ENCODE data around the gene POLL. TPM values are rescaled to one million over a fixed set of nuclear protein-coding genes. Genes with fewer than 3 reads are reported as not detected.

Gene POLL
- total and polyA plus RNA-seq, 2 of the 4 experiments (the other 2 are of a cell fraction): 6.3 to 23.7 TPM

DNA sequence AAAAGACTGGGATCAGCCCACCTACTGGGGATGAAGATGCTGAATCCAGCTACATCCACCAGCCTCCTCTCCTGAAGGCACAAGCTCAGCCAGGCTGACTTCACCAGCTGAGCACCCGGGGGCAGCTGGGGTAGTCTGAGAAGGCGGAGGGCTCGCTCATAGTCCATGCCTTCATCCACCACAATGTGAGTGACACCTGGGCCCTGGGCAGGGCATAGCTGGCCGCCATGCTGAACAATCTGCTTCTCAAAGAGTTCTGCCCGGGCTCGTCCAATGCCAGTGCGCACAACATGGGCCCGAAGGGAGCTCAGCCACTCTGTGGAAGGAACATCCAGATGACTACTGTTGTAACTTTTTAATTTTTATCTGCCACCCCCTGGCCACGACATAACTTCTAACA is 2.2 kb downstream of the POLL start:
- Histone ChIP-seq H3K27ac (ENCODE audit: insufficient read depth, low read length) (no peak overlapping the region), H3K14ac (replicated peaks; ENCODE audit: low read depth, low read length) (no peak overlapping the region), H4K20me1 (ENCODE audit: insufficient read depth, low read length) (no peaks in the 10 kb centered on the region), H4K5ac (ENCODE audit: low read depth, low read length) (no peak overlapping the region), H2AFZ (replicated peaks; ENCODE audit: low read length, poor library complexity) (no peak overlapping the region), H3K4me1 (ENCODE audit: control insufficient read depth, insufficient read depth, low read length) (peaks cover 6% of the 10 kb centered on the region), H4K91ac (ENCODE audit: insufficient read depth, low read depth, low read length) (no peak overlapping the region), H3K4me2 (ENCODE audit: low read depth, low read length) (no peak overlapping the region), H3K36me3 (ENCODE audit: control insufficient read depth, insufficient read depth, low read length) (peaks cover 28% of the 10 kb centered on the region; the same call in 1 of the 2 replicates), H3K4ac (ENCODE audit: low read depth, low read length) (no peak overlapping the region), H2BK15ac (ENCODE audit: low read depth, low read length) (no peak overlapping the region), H3K79me1 (ENCODE audit: low read depth in 1 of 2, low read length in 2 of 2) (peaks cover 21 to 45% of the 10 kb centered on the region in 2 experiments), H2BK5ac (ENCODE audit: low read depth, low read length, poor library complexity, severe bottlenecking) (no peak overlapping the region), H3K9me1 (ENCODE audit: insufficient read depth, low read length) (peaks cover 11% of the 10 kb centered on the region), H3K18ac (ENCODE audit: low read depth, low read length) (no peak overlapping the region), H3K27me3 (ENCODE audit: control insufficient read depth, insufficient read depth, low read length) (no peaks in the 10 kb centered on the region), H3K9ac (ENCODE audit: low read depth, low read length) (no peak overlapping the region), H3K23ac (ENCODE audit: low read depth, low read length) (no peak overlapping the region), H3K4me3 (ENCODE audit: insufficient read depth, low read depth, low read length) (no peak overlapping the region), H2BK120ac (ENCODE audit: low read depth, low read length) (no peak overlapping the region), H2AK9ac (replicated peaks; ENCODE audit: low read depth, low read length, poor library complexity) (no peak overlapping the region), H3K56ac (ENCODE audit: extremely low read depth, insufficient read depth, low read length) (no peak overlapping the region), H3K9me3 (ENCODE audit: control insufficient read depth, insufficient read depth, low read length) (no peaks in the 10 kb centered on the region), H2BK20ac (ENCODE audit: low read depth, low read length) (no peak overlapping the region), H2AK5ac (ENCODE audit: low read depth, low read length) (no peak overlapping the region), H4K8ac (ENCODE audit: low read depth in 2 of 2, low read length in 2 of 2) (no peak overlapping the region)
- WGBS, 2 experiments (ENCODE audit: extremely low coverage in 2 of 2, insufficient read length in 1 of 2): 100% methylated on average over 3 of the region's 9 CpGs; no CpG with 5 or more reads in 1 of the 2 experiments
- TF ChIP-seq MAZ (IDR thresholded peaks at IDR 0.05; ENCODE audit: borderline replicate concordance, low read depth, low read length) (no peak), BHLHE40 (IDR thresholded peaks at IDR 0.05; ENCODE audit: low read depth, low read length) (no peak), ELK1 (IDR thresholded peaks at IDR 0.05; ENCODE audit: borderline replicate concordance, low read depth, low read length) (no peak), CHD1 (IDR thresholded peaks at IDR 0.05; ENCODE audit: low read depth, low read length) (no peak), POLR2A (IDR thresholded peaks at IDR 0.05; ENCODE audit: low read depth, low read length) (no peak), MAFK (IDR thresholded peaks at IDR 0.05; ENCODE audit: low read depth, low read length) (no peak), USF2 (IDR thresholded peaks at IDR 0.05; ENCODE audit: low read depth, low read length) (no peak), NFE2L2 (IDR thresholded peaks at IDR 0.05; ENCODE audit: low read depth, low read length) (no peak), SMC3 (IDR thresholded peaks at IDR 0.05; ENCODE audit: low read depth, low read length) (no peak), FOS (IDR thresholded peaks at IDR 0.05; ENCODE audit: low read depth, low read length) (no peak), RCOR1 (IDR thresholded peaks at IDR 0.05; ENCODE audit: insufficient replicate concordance, low read length) (no peak), RAD21 (IDR thresholded peaks at IDR 0.05; ENCODE audit: low read length) (no peak), MXI1 (IDR thresholded peaks at IDR 0.05; ENCODE audit: borderline replicate concordance, low read depth, low read length) (no peak), CEBPB (IDR thresholded peaks at IDR 0.05; ENCODE audit: low read depth, low read length) (no peak), RFX5 (IDR thresholded peaks at IDR 0.05; ENCODE audit: low read depth, low read length) (no peak), CTCF (conservative IDR thresholded peaks at IDR 0.05; ENCODE audit: low read depth, low read length) (no peak)
- CTCF ChIA-PET: no interaction called here
- intact Hi-C loops (cut with micrococcal nuclease): no loop called here
- dilution Hi-C loops (cut with HindIII; ENCODE audit: low sequenced_read_pairs, unreplicated experiment): no loop called here
- ATAC-seq (ENCODE audit: low read depth): no peak
- DNase-seq: no peak
- in situ Hi-C loops (cut with MboI; ENCODE audit: low sequenced_read_pairs): no loop called here
- POLR2A ChIA-PET (ENCODE audit: unreplicated experiment): no interaction called here
- BruUV-seq (replicated peaks): no TSS peak

Data from IMR-90 (cell line).